ENCODE data around the gene MAD2L2. TPM values are rescaled to one million over a fixed set of nuclear protein-coding genes. Genes with fewer than 3 reads are reported as not detected.

MAD2L2 gene
- total RNA-seq, 1 experiment from 2014 or later = 283 TPM

GRCh38 chr1:11708554-11709350 is 27.8 kb upstream of the MAD2L2 start:
- Histone ChIP-seq H2AK5ac (ENCODE audit: insufficient read length, low read length) (no peak overlapping the region), H4K20me1 (ENCODE audit: control insufficient read depth, insufficient read depth, insufficient read length) (no peaks in the 10 kb centered on the region), H2BK5ac (ENCODE audit: insufficient read length, low read length) (no peak overlapping the region), H3K4me2 (ENCODE audit: insufficient read depth, insufficient read length, low read length) (no peak overlapping the region), H3K23ac (ENCODE audit: insufficient read length, low read depth, low read length) (no peak overlapping the region), H3K27ac (ENCODE audit: insufficient read length, low read depth, low read length) (no peak overlapping the region), H3K27me3 (ENCODE audit: insufficient read depth, low read length) (no peaks in the 10 kb centered on the region), H3K4me1 (ENCODE audit: insufficient read depth, low read length) (peaks cover 4% of the 10 kb centered on the region; the same call in 1 of the 2 replicates), H3K23me2 (ENCODE audit: insufficient read length, low read depth, low read length, poor library complexity, severe bottlenecking) (no peaks in the 10 kb centered on the region), H3K9me3 (ENCODE audit: control insufficient read depth, low read depth, low read length) (no peaks in the 10 kb centered on the region), H3T11ph (ENCODE audit: low read length) (no peak overlapping the region), H4K8ac (replicated peaks; ENCODE audit: insufficient read length, low read depth, low read length) (no peak overlapping the region), H4K5ac (ENCODE audit: insufficient read length, low read depth, low read length) (no peak overlapping the region), H3K79me1 (ENCODE audit: insufficient read depth, low read depth, low read length, poor library complexity, severe bottlenecking) (no peaks in the 10 kb centered on the region), H2BK12ac (ENCODE audit: insufficient read length, low read depth, low read length) (no peak overlapping the region), H4K91ac (ENCODE audit: insufficient read length, low read depth, low read length) (no peak overlapping the region), H2BK20ac (ENCODE audit: low read depth, low read length, poor library complexity, severe bottlenecking) (no peak overlapping the region), H3K4ac (ENCODE audit: low read depth, low read length) (no peak overlapping the region), H2BK15ac (ENCODE audit: low read depth, low read length) (no peak overlapping the region), H3K56ac (ENCODE audit: insufficient read length, low read depth, low read length) (no peak overlapping the region), H3K14ac (ENCODE audit: insufficient read depth, low read length) (no peak overlapping the region), H3K9ac (ENCODE audit: extremely low read depth, insufficient read length, low read length) (no peak overlapping the region), H3K79me2 (ENCODE audit: insufficient read depth, low read length) (no peaks in the 10 kb centered on the region), H3K18ac (ENCODE audit: insufficient read length, low read depth, low read length) (no peak overlapping the region), H2AFZ (ENCODE audit: low read length) (no peak overlapping the region), H2BK120ac (ENCODE audit: low read depth, low read length, poor library complexity, severe bottlenecking) (no peak overlapping the region)
- peaks cover 13 to 31% (median 16%) of the 10 kb centered on the region in 3 experiments for H3K36me3 Mint-ChIP-seq (ENCODE audit: insufficient read depth in 1 of 3, low read depth in 3 of 3)
- no peak for TF ChIP-seq CTCF (conservative IDR thresholded peaks at IDR 0.05)
- WGBS (ENCODE audit: extremely low coverage, insufficient read length, low lambda C conversion rate) = no CpG with 5 or more reads among the region's 11 CpGs
- H3K4me1 Mint-ChIP-seq = peaks cover 39 to 45% of the 10 kb centered on the region in 2 experiments
- no peak for DNase-seq
- H3K4me3 Mint-ChIP-seq = no peak overlapping the region; a peak in 1 of 5 replicates
- H3K27me3 Mint-ChIP-seq (ENCODE audit: low read depth) = no peaks in the 10 kb centered on the region
- peak overlapping the region in 1 of 3 experiments; percentile 50; a peak in 2 of 7 replicates for H3K27ac Mint-ChIP-seq
- H3K9me3 Mint-ChIP-seq = no peaks in the 10 kb centered on the region

Measured in H9 (cell line).